ENCODE measurements around the gene TMEM42. TPM values are rescaled to one million over a fixed set of nuclear protein-coding genes. Genes with fewer than 3 reads are reported as not detected.

The TMEM42 gene
- total and polyA plus RNA-seq, 4 experiments from 2014 or later = 26.1 to 55.4 (median 30.9) TPM

DNA sequence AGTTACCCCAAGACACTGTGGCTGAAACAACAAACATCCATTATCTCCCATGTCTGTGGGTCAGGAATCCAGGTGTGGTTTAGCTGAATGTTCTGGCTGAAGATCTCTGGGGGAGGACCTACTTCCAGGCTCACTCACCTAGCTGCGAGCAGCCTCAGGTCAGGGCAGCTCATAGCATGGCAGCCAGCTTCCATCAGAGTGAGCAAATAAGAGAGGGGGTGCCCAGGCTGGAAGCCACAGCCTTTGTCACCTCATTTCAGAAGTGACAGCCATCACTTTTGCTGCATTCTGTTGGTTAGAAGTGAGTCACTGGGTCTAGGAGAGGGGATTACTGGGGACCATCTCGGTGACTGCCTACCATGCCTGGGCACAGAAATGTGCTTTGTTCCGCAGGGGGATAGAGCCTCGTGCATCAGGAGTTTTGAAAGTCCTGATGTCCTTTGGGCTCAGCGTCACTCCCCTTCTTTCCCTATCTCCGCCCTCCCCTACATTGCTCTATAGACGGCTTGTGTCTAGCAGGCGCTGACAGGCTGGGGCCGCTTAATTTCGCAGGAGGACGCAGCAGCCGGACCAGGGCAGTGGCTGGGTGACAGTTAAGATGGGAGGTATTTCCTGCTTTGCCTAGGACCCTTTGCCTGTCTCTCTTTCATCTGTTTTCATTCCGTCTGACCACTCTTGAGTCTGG lies 38.1 kb downstream of the TMEM42 start:
- DNase-seq = no peak
- ChIA-PET POLR2A (ENCODE audit: partially characterized antibody) (no interaction called here), CTCF (ENCODE audit: partially characterized antibody) (no interaction called here)
- no peaks in the 10 kb centered on the region for H3K36me3 Mint-ChIP-seq
- no peaks in the 10 kb centered on the region for H3K4me1 Mint-ChIP-seq
- no peak overlapping the region for H3K27ac ChIP-seq (ENCODE audit: low read depth, low read length)
- H3K27ac Mint-ChIP-seq = no peak overlapping the region
- peaks cover 12 to 20% of the 10 kb centered on the region in 2 donors for H3K27me3 Mint-ChIP-seq
- no peaks in the 10 kb centered on the region for H3K9me3 ChIP-seq (ENCODE audit: control insufficient read depth in 1 of 2, low read length in 2 of 2)
- no peak overlapping the region for H3K4me3 ChIP-seq (ENCODE audit: low read length in 2 of 2)
- no peaks in the 10 kb centered on the region for H3K9me3 Mint-ChIP-seq
- no peaks in the 10 kb centered on the region for H3K36me3 ChIP-seq (ENCODE audit: insufficient read depth, low read length)
- no peaks in the 10 kb centered on the region for H3K4me1 ChIP-seq (ENCODE audit: insufficient read depth, low read length)
- H3K27me3 ChIP-seq (ENCODE audit: insufficient read depth, low read length) = no peaks in the 10 kb centered on the region
- intact Hi-C loops (cut with micrococcal nuclease) = no loop called here
- H3K4me3 Mint-ChIP-seq = no peak overlapping the region

DNA sequence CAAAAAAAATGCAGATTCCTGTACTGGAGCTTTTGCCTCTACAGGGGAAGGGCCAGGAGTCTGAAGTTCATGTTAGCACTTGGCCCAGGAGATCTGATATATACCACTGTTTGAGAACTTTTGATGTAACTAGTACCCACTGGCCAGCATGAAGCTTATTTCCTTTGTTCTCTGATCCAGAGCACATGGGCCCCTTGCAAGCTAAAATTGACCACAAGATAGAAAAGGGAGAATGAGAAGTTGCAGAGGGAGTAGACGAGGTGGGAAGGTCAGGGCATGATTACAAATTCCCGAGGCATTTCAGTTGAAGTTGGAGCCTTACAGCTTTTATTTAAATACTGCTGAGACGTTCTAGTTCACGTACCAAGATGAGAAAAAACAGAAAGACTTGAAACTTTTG lies 40.9 kb downstream of the TMEM42 start:
- no peak for DNase-seq
- no peaks in the 10 kb centered on the region for H3K27me3 ChIP-seq (ENCODE audit: insufficient read depth, low read length)
- Mint-ChIP-seq H3K9me3 (peaks cover 0 to 3% (median 0%) of the 10 kb centered on the region in 8 donors), H3K27ac (peak overlapping the region in 1 of 7 donors; percentile 57), H3K4me3 (no peak overlapping the region), H3K4me1 (no peaks in the 10 kb centered on the region), H3K36me3 (no peaks in the 10 kb centered on the region), H3K27me3 (peaks cover 14 to 20% of the 10 kb centered on the region in 2 donors)
- intact Hi-C loops (cut with micrococcal nuclease) = no loop called here
- H3K4me1 ChIP-seq (ENCODE audit: insufficient read depth, low read length) = no peaks in the 10 kb centered on the region
- H3K4me3 ChIP-seq (ENCODE audit: low read length in 2 of 2) = no peak overlapping the region
- H3K9me3 ChIP-seq (ENCODE audit: control insufficient read depth in 1 of 2, low read length in 2 of 2) = no peaks in the 10 kb centered on the region
- ChIA-PET CTCF (ENCODE audit: partially characterized antibody) (interaction anchor here (2.4 kb wide), 1 partner anchor 12 kb away, joined by 12 read pairs; no protein-coding TSS in a partner anchor), POLR2A (ENCODE audit: partially characterized antibody) (no interaction called here)
- H3K27ac ChIP-seq (ENCODE audit: low read depth, low read length) = no peak overlapping the region
- H3K36me3 ChIP-seq (ENCODE audit: insufficient read depth, low read length) = no peaks in the 10 kb centered on the region

DNA sequence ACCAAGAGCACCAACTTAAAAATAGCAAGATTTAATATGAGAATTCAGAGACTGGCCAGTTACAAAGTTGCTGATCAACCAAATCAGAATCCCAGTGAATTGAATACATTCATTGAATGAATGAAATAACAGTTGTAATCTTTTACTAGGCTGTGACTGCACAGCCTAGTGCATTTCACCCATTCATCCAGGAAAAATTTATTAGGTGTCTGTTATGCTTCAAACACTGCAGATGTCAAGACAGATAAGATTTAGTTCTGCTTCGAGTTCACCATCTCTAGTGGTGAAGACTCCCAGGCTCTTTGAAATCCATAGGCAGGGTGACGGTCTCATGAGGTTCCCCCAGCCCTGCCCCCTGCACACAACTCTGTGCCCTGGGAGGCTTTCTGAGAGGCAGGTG lies 41.6 kb downstream of the TMEM42 start:
- H3K27me3 ChIP-seq (ENCODE audit: insufficient read depth, low read length) = no peaks in the 10 kb centered on the region
- Mint-ChIP-seq H3K4me1 (no peaks in the 10 kb centered on the region), H3K36me3 (no peaks in the 10 kb centered on the region), H3K27ac (no peak overlapping the region), H3K9me3 (peaks cover 0 to 7% (median 1%) of the 10 kb centered on the region in 8 donors), H3K27me3 (peaks cover 16 to 18% of the 10 kb centered on the region in 2 donors), H3K4me3 (no peak overlapping the region)
- no peak overlapping the region for H3K27ac ChIP-seq (ENCODE audit: low read depth, low read length)
- intact Hi-C loops (cut with micrococcal nuclease) = no loop called here
- no peaks in the 10 kb centered on the region for H3K36me3 ChIP-seq (ENCODE audit: insufficient read depth, low read length)
- no peak for DNase-seq
- H3K4me3 ChIP-seq (ENCODE audit: low read length in 2 of 2) = no peak overlapping the region
- H3K9me3 ChIP-seq (ENCODE audit: control insufficient read depth in 1 of 2, low read length in 2 of 2) = no peaks in the 10 kb centered on the region
- CTCF ChIA-PET (ENCODE audit: partially characterized antibody) = no interaction called here
- POLR2A ChIA-PET (ENCODE audit: partially characterized antibody) = no interaction called here
- no peaks in the 10 kb centered on the region for H3K4me1 ChIP-seq (ENCODE audit: insufficient read depth, low read length)

DNA sequence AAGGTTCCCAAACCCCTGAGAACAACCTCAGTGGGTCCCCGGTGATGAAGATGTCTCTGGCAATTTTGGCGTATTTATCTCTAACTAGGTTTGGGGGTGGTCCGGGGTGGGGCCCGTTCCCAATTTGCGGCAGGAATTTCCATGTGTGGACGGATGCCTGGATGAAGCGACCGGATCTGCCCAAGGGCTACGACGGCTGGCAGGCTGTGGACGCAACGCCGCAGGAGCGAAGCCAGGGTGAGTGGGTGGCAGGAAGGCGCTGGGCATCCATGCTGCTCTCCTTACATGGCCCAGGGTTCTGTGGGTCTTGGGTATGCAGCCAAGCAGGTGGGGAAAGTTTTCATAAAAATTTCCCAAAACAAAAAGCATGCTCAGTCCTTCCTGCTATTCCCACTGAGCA lies 42.0 kb downstream of the TMEM42 start:
- POLR2A ChIA-PET (ENCODE audit: partially characterized antibody) = no interaction called here
- no peaks in the 10 kb centered on the region for H3K4me1 Mint-ChIP-seq
- H3K9me3 Mint-ChIP-seq = peaks cover 0 to 11% (median 1%) of the 10 kb centered on the region in 8 donors
- no peaks in the 10 kb centered on the region for H3K9me3 ChIP-seq (ENCODE audit: control insufficient read depth in 1 of 2, low read length in 2 of 2)
- no peaks in the 10 kb centered on the region for H3K36me3 Mint-ChIP-seq
- CTCF ChIA-PET (ENCODE audit: partially characterized antibody) = no interaction called here
- no peaks in the 10 kb centered on the region for H3K36me3 ChIP-seq (ENCODE audit: insufficient read depth, low read length)
- H3K4me3 ChIP-seq (ENCODE audit: low read length in 2 of 2) = no peak overlapping the region
- DNase-seq = no peak
- intact Hi-C loops (cut with micrococcal nuclease) = no loop called here
- no peak overlapping the region for H3K27ac Mint-ChIP-seq
- H3K27ac ChIP-seq (ENCODE audit: low read depth, low read length) = no peak overlapping the region
- no peak overlapping the region for H3K4me3 Mint-ChIP-seq
- H3K27me3 ChIP-seq (ENCODE audit: insufficient read depth, low read length) = no peaks in the 10 kb centered on the region
- H3K27me3 Mint-ChIP-seq = peaks cover 16% of the 10 kb centered on the region in 2 donors
- no peaks in the 10 kb centered on the region for H3K4me1 ChIP-seq (ENCODE audit: insufficient read depth, low read length)

DNA sequence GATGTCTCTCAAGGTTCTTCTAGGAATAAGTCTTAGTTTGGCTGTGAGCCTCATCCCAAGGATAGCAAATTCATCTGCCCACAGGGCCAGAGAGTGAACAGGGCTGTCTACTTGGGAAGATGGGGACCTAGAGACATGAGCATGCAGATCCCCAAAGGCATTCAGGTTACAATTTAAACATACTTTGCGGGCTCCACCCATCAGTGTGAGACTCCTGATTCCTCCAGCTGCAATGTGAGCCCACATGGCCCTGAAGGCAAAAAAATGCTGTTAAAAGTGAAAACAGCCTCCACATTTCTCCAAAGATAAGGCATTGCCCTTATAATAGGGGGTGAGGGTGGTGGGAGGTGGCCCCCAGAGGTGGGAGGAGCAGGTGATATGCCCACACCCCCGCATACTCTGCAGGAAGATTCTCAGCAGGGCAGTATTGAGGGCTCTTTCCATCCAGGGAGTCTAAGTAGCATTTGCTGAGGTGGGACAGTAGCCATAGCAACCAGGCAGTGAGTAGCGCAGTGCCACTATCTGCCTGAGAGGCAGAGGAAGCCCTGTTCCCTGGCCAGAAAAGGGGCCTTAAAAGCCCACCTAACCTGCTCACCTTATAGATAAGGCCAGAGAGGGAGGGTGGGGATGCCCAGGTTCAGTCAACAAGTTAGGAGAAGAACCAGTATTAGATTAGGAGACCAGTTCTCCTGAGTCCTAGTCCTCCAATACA lies 43.9 kb downstream of the TMEM42 start:
- no peaks in the 10 kb centered on the region for H3K9me3 ChIP-seq (ENCODE audit: control insufficient read depth in 1 of 2, low read length in 2 of 2)
- H3K36me3 ChIP-seq (ENCODE audit: insufficient read depth, low read length) = no peaks in the 10 kb centered on the region
- H3K9me3 Mint-ChIP-seq = peaks cover 0 to 26% (median 3%) of the 10 kb centered on the region in 8 donors
- H3K36me3 Mint-ChIP-seq = peaks cover 0 to 6% of the 10 kb centered on the region in 2 donors
- DNase-seq = no peak
- no peak overlapping the region for H3K27ac ChIP-seq (ENCODE audit: low read depth, low read length)
- H3K4me1 Mint-ChIP-seq = no peaks in the 10 kb centered on the region
- H3K4me1 ChIP-seq (ENCODE audit: insufficient read depth, low read length) = no peaks in the 10 kb centered on the region
- ChIA-PET CTCF (ENCODE audit: partially characterized antibody) (interaction anchor here (1.2 kb wide), 1 partner anchor 9 kb away, joined by 3 read pairs; no protein-coding TSS in a partner anchor), POLR2A (ENCODE audit: partially characterized antibody) (no interaction called here)
- H3K27me3 Mint-ChIP-seq = peaks cover 16 to 17% of the 10 kb centered on the region in 2 donors
- no peaks in the 10 kb centered on the region for H3K27me3 ChIP-seq (ENCODE audit: insufficient read depth, low read length)
- H3K4me3 Mint-ChIP-seq = no peak overlapping the region
- H3K27ac Mint-ChIP-seq = no peak overlapping the region
- no peak overlapping the region for H3K4me3 ChIP-seq (ENCODE audit: low read length in 2 of 2)
- intact Hi-C loops (cut with micrococcal nuclease) = no loop called here

DNA sequence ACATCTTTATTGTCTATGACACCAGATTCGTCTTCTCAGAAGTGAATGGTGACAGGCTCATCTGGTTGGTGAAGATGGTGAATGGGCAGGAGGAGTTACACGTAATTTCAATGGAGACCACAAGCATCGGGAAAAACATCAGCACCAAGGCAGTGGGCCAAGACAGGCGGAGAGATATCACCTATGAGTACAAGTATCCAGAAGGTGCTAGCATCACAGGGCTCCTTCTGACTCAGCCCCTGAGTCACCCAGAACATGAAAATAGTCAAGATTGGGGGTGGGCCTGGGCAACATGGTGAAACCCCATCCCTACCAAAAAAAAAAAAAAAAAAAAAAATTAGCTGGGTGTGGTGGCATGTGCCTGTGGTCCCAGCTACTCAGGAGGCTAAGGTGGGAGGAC lies 45.3 kb downstream of the TMEM42 start:
- POLR2A ChIA-PET (ENCODE audit: partially characterized antibody) = no interaction called here
- H3K4me1 ChIP-seq (ENCODE audit: insufficient read depth, low read length) = no peaks in the 10 kb centered on the region
- peaks cover 12 to 18% of the 10 kb centered on the region in 2 donors for H3K27me3 Mint-ChIP-seq

DNA sequence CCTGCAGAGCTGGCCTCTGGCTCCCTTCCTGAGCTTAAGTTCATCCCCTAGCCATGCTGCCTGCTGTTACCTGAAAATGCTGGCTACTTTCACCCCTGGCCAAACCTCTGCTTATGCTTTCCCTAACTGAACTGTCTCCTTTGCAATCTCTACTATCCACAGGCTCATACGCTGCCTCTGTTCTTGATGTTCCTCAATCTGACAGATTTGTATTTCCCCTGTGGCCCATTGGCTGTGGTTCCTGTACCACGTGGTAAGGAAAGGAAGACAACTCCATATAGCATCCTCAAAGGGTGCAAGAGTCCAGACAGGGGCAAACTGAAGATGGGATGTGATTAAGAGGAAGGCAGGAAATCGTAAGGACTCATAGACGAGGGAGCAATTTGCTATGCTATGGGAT lies 45.9 kb downstream of the TMEM42 start:
- ChIA-PET POLR2A (ENCODE audit: partially characterized antibody) (no interaction called here), CTCF (ENCODE audit: partially characterized antibody) (interaction anchor here (1.0 to 2.2 kb wide), 2 partner anchors 79 to 375 kb away, joined by 3 to 8 read pairs; no protein-coding TSS in a partner anchor)
- Histone ChIP-seq H3K36me3 (ENCODE audit: insufficient read depth, low read length) (no peaks in the 10 kb centered on the region), H3K4me1 (ENCODE audit: insufficient read depth, low read length) (no peaks in the 10 kb centered on the region), H3K4me3 (ENCODE audit: low read length in 2 of 2) (no peak overlapping the region), H3K27ac (ENCODE audit: low read depth, low read length) (no peak overlapping the region), H3K27me3 (ENCODE audit: insufficient read depth, low read length) (no peaks in the 10 kb centered on the region), H3K9me3 (ENCODE audit: control insufficient read depth in 1 of 2, low read length in 2 of 2) (no peaks in the 10 kb centered on the region)
- H3K9me3 Mint-ChIP-seq = peaks cover 0 to 30% (median 3%) of the 10 kb centered on the region in 8 donors
- intact Hi-C loops (cut with micrococcal nuclease) = no loop called here
- no peaks in the 10 kb centered on the region for H3K4me1 Mint-ChIP-seq
- no peak for DNase-seq
- no peak overlapping the region for H3K4me3 Mint-ChIP-seq
- no peak overlapping the region for H3K27ac Mint-ChIP-seq
- H3K27me3 Mint-ChIP-seq = peaks cover 12 to 18% of the 10 kb centered on the region in 2 donors
- H3K36me3 Mint-ChIP-seq = peaks cover 0 to 6% of the 10 kb centered on the region in 2 donors

More for the DNA sequence above, 45.3 kb downstream of the TMEM42 start:
- peaks cover 0 to 6% of the 10 kb centered on the region in 2 donors for H3K36me3 Mint-ChIP-seq
- no peaks in the 10 kb centered on the region for H3K4me1 Mint-ChIP-seq
- Histone ChIP-seq H3K9me3 (ENCODE audit: control insufficient read depth in 1 of 2, low read length in 2 of 2) (no peaks in the 10 kb centered on the region), H3K4me3 (ENCODE audit: low read length in 2 of 2) (no peak overlapping the region), H3K27ac (ENCODE audit: low read depth, low read length) (no peak overlapping the region), H3K36me3 (ENCODE audit: insufficient read depth, low read length) (no peaks in the 10 kb centered on the region), H3K27me3 (ENCODE audit: insufficient read depth, low read length) (no peaks in the 10 kb centered on the region)
- peaks cover 0 to 30% (median 3%) of the 10 kb centered on the region in 8 donors for H3K9me3 Mint-ChIP-seq
- DNase-seq = no peak
- CTCF ChIA-PET (ENCODE audit: partially characterized antibody) = interaction anchor here (1.2 to 2.2 kb wide), 2 partner anchors 8 to 374 kb away, joined by 3 to 8 read pairs; no protein-coding TSS in a partner anchor
- H3K27ac Mint-ChIP-seq = no peak overlapping the region
- H3K4me3 Mint-ChIP-seq = no peak overlapping the region
- intact Hi-C loops (cut with micrococcal nuclease) = no loop called here
